HL-60 (cell line): Measurements from ENCODE around the gene GOLT1B.

Source experiments
- DNase-seq, 2 experiments: peaks; one replicate each; pipeline ENCODE4 v3.0.0-alpha.2; 2010 to 2020; ENCODE audit warnings: low read depth in 1 of 2, low spot score in 1 of 2
- H3K27ac ChIP-seq: fragments of 250-450 bp; sonication (Bioruptor Pico); replicated peaks from 2 replicates; pipeline ENCODE4 v1.5.1; 2020; ENCODE audit warnings: mild to moderate bottlenecking, moderate library complexity
- H3K27me3 ChIP-seq: fragments of 250-450 bp; sonication (Bioruptor Pico); 2 replicates; pipeline ENCODE4 v1.5.1; 2021; ENCODE audit warnings: mild to moderate bottlenecking, moderate library complexity; ENCODE audit not compliant: insufficient read depth, poor library complexity, severe bottlenecking
- H3K4me3 ChIP-seq: replicated peaks from 2 replicates; pipeline ENCODE4 v1.5.1; 2011; ENCODE audit warnings: mild to moderate bottlenecking, control low read depth, low read length; ENCODE audit not compliant: insufficient read depth
- CTCF ChIP-seq: IDR thresholded peaks from one replicate; pipeline ENCODE4 v1.5.1; 2011; ENCODE audit warnings: low read length, control low read depth, inconsistent platforms; ENCODE audit not compliant: insufficient read depth
- GABPA ChIP-seq: IDR thresholded peaks from 2 replicates; pipeline ENCODE4 v1.6.1; 2012; ENCODE audit warnings: low read depth
- POLR2AphosphoS5 ChIP-seq: IDR thresholded peaks from 2 replicates; pipeline ENCODE4 v1.6.1; 2012; ENCODE audit warnings: low read depth
- REST ChIP-seq: IDR thresholded peaks from 2 replicates; pipeline ENCODE4 v1.6.1; 2012; ENCODE audit warnings: low read depth; ENCODE audit not compliant: insufficient replicate concordance
- SPI1 ChIP-seq: IDR thresholded peaks from 2 replicates; pipeline ENCODE4 v1.6.1; 2012; ENCODE audit warnings: low read depth, mild to moderate bottlenecking, borderline replicate concordance

Gene GOLT1B

GRCh38 chr12:21528953-21529352 is 27.4 kb downstream of the GOLT1B start:
- Histone ChIP-seq H3K4me3 (no peak overlapping the region), H3K27ac (no peak overlapping the region), H3K27me3 (peaks cover 52% of the 10 kb centered on the region)
- TF ChIP-seq POLR2AphosphoS5 (no peak), SPI1 (no peak), CTCF (no peak), GABPA (no peak), REST (no peak)
- DNase-seq = no peak

- no peak overlapping the region for H3K27ac ChIP-seq
- H3K27me3 ChIP-seq = peaks cover 52% of the 10 kb centered on the region
- H3K4me3 ChIP-seq = no peak overlapping the region
- TF ChIP-seq GABPA (no peak), POLR2AphosphoS5 (no peak), SPI1 (no peak), CTCF (no peak), REST (no peak)
- no peak for DNase-seq
These were observed 27.9 kb downstream of the GOLT1B start for GRCh38 chr12:21529456-21529855.

GRCh38 chr12:21538061-21538653 is 36.6 kb downstream of the GOLT1B start:
- H3K27me3 ChIP-seq = no peaks in the 10 kb centered on the region
- DNase-seq = no peak
- TF ChIP-seq CTCF = no peak
- TF ChIP-seq REST = no peak
- TF ChIP-seq GABPA = no peak
- no peak for TF ChIP-seq POLR2AphosphoS5
- no peak for TF ChIP-seq SPI1

More at GRCh38 chr12:21538061-21538653, 36.6 kb downstream of the GOLT1B start:
- Histone ChIP-seq H3K4me3 (no peak overlapping the region), H3K27ac (no peak overlapping the region)
